HG03135 (cell line): Measurements from ENCODE around the gene PPP6R2.

ENCODE experiments used
- ATAC-seq: cut with Tn5 transposase; IDR thresholded peaks from one replicate; pipeline ENCODE4 v1.9.1; 2021; ENCODE audit warnings: mild to moderate bottlenecking, moderate library complexity; ENCODE audit not compliant: unreplicated experiment

Gene PPP6R2

DNA sequence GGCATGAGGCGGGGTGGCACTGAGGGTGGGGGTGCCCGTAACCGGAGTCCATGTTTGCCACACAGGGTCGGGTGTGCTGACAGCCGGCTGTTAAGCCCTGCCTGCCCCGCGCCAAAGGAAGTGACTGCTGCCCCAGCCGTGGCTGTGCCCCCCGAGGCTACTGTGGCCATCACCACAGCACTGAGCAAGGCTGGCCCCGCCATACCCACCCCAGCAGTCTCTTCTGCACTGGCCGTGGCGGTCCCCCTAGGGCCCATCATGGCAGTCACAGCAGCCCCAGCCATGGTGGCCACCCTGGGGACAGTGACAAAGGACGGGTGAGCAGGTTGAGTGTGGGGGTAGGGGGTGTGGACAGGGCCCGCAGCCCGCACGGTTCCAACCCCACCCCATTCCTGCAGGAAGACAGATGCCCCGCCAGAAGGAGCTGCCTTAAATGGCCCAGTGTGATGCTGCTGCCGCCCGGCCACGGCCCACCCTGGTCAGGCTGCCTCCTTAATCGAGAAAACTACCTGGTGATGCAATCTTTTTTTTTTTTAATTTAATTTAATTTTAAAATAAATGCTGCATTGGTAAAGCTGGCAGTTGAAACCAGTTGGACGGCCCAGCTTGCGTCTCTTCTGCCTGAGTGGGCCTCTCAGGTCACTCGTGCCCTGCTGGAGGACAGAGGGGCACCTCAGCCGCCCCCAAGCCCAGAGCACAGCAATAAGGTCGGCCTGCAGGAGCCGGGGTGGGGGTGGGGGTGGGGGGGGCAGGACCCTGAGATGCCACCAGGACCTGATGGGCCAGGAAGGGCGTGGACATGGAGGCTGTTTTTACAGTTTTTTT lies 100.9 kb downstream of the PPP6R2 start:
- ATAC-seq, result no peak

- no peak for ATAC-seq
These were observed 101.5 kb downstream of the PPP6R2 start for GRCh38 chr22:50444663-50445062.

DNA sequence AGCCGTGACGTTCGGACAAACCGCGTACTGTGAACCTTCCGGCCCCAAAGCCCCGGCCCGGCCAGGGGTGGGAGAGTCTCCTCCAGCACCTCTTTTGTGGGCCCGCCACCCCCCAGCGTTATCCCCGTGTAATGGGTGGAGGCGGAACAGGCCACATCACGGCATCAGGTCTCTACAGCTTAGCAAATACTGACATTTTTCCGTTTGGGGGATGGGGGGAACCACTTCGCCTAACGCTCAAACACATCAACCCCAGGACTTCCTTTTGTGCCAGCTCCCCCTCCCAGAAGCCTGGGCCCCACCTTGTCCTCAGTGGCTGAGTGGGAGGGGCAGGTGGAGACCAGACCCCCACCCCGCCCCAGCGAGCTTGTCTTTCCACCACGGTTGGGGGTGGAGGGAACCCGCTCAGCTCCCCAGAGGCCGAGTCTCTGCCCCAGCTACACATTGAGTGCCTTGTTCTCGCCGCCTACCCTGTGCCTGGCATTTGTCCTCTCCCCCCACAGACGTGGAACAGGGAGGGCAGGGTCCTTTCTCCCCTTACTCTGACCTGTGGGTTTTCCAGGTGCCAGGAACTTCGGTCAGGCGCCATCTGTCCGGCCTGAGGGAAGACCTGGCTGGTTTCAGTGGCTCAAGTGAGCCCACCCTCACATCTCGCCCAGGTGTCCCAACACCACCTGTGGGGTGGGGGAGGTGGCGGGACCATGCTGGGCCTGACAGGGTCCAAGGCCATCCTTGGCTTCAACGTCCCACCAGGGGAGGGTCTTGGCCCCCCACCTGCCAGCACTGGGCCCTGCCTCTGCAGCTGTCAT lies 102.1 kb downstream of the PPP6R2 start:
- no peak for ATAC-seq

DNA sequence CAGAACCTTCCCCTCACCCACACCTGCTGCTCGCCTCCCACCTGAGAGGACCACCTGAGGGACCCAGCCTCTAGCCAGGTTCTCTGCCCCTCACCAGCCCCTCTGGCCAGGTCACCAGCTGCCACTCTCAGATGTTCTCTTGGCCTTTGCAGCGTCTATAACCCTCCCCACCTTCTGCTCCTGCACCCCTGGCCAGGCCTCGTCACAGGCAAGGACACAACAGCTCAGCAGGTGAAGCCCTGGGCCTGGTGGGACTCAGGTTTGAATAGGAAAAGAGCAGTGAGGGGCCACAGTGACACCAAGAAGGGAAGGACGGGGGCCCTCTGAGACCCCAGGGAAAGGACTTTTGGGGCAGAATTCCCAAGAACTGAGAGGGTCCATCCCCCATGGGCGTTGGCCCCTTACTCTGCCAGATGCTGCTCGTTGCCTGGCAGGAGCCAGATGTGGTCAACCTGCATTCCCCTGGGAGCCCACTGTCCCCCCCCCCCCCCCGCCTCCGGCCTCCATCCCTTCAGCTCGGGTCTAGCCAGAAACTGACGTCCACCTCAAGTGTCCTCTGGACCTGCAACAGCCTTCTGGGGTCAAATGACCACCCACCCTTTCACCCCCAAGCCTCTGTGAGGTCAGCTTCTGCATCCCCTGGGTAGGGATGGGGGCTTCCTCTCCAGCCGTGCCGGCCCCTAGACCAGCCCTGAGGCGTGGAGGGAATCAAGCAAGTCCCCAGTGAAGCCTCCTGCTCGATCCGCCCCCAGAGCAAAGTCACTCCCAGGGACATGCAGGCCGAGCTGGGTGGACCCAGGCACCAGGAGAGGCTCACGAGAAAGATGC lies 103.0 kb downstream of the PPP6R2 start:
- ATAC-seq, result no peak

DNA sequence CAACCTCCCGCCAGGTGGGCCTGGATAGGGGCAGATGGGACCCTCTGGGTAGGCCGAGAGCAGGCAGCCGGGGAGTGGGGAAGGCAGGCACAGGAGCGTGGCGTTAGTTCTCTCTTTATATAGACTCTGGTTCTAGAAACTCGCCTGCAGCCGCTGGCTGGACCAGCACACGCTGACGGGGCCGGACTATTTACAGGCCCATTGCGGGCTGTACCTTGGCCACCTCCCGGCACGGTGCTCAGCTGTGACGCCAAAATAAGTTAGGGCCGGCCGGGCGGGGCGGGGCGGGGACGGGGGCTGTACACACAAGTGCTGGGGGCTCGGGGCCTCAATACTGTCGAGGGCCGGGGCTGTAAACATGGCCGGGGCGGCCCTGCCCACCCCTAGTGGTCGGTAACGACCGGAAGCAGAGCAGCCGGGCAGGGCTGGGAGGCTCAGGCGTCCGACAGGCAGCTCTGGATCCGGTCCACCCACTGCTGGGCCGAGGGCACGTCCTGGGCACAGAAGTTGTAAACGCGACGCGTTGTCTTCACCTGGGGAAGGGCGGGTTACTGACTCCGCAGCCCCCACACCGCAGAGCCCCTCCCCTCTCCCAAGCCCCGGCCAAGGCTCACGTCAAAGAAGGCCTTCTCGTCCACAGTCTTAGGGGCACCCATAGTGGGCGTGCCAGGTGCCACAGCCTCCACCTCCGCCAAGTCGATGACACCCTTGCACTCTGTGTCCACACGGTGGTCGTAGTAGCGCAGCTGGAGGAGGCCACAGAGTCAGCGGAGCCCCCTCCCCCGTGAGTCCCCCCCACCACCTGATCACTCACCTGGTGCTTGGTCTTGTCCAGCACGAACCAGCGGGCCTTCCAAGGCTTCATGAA lies 103.8 kb downstream of the PPP6R2 start:
- ATAC-seq, result no peak

GRCh38 chr22:50447576-50448551 lies 104.7 kb downstream of the PPP6R2 start:
- no peak for ATAC-seq

DNA sequence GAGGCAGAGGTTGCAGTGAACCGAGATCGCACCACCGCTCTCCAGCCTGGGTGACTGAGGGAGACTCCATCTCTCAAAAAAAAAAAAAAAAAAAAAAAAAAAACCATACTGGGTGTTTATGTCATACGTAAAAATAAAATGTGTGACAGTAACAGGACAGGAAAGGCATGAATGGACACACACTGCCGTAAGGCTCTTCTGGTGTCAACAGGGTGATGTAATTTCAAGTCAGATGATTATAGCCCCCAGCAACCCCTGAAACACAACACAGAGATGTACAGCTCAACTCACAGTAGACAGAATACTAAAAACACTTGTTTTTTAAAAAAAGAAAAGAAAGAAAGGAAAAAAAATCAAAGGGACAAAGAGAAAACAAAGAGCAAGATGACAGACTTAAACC lies 109.5 kb downstream of the PPP6R2 start:
- no peak for ATAC-seq

GRCh38 chr22:50454556-50455075 lies 111.5 kb downstream of the PPP6R2 start:
- no peak for ATAC-seq

DNA sequence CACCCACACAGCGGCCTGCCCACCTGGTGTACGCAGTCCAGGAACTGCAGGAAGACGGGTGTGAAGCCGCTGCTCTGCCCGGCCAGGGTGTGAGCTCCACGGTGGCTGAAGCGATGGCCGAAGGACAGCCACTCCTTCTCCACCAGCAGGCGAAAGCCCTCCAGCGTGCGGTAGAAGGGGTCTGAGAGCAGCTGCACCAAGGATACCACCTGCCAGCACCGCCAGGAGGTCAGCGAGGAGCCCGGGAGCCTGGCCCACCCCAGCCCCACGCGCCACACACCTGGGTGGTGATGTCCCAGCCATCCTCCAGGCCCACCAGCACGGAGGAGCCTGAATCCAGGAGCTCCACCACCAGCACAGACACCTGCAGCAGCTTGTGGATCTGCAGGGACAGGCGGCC lies 112.1 kb downstream of the PPP6R2 start:
- no peak for ATAC-seq

- no peak for ATAC-seq
These were observed 112.9 kb downstream of the PPP6R2 start for GRCh38 chr22:50456026-50456425.

GRCh38 chr22:50456466-50457234 lies 113.5 kb downstream of the PPP6R2 start:
- no peak for ATAC-seq

DNA sequence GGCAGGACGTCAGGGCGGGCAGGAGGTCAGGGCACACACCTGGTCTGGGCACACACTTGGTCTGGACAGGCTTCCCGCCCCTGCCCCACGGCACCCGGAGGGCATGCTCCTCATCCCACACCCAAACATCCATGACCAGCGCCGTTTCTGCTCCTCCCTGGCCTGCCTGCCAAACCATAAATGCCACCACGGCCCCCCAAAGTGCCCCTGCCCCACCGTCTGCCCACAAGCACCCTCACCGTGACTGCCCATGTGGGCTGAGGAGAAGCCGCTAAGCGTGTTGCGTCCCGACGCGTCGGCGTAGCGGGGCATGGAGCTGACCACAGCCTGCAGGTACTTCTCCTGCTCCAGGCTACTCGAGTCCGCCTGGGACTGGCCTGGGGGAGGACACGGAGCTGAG lies 115.9 kb downstream of the PPP6R2 start:
- no peak for ATAC-seq

DNA sequence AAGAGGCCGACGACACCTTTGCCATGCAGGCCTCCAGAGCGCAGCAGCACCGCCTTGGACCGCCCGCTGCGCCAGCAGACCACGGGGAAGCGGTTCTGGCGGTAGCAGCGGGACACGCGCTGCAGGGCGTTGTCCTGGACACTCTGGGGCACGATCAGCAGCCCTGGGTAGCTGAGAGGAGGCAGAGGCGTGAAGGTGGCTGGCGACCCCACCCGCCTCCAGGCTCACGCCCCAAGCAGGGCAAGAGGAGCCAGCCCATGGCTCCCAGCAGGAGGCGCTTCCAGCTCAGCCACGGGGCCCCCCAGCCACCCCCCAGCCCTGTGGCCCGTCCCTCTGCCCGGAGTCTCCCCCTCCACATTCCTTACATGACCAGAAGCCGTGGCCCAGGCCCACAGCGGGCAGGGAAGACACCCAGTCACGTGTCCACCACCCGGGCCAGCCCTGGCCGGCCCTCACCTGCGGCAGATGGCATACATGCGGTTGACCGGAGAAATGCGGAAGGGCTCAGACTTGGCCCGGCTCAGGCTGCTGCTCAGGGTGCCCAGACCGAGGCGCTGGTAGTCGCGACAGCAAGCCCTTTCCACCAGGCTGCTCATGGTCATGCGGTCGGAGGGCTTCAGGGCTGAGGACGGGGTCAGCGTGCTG lies 116.5 kb downstream of the PPP6R2 start:
- ATAC-seq, result no peak

GRCh38 chr22:50460938-50461337 lies 117.8 kb downstream of the PPP6R2 start:
- ATAC-seq, result no peak

DNA sequence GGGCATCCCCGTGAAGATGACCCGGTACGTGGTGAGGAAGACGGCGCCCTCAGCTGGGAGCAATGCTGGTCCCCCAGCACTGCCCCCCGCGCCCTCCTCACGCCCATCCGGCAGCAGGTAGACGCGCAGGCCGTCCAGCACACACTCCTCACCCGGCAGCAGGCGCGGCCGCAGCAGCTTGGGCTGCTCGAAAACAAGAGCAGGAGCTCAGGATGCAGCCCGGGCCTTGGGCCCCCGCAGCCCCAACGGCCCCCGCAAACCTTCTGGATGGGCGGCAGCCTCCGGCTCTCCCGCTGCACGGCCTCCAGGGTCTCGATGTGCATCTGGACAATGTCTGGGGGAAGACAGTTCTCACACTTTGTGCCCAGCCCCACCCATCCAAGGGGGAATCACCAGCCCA lies 118.4 kb downstream of the PPP6R2 start:
- no peak for ATAC-seq

- ATAC-seq, result no peak
These were observed 118.9 kb downstream of the PPP6R2 start for GRCh38 chr22:50461979-50462540.

DNA sequence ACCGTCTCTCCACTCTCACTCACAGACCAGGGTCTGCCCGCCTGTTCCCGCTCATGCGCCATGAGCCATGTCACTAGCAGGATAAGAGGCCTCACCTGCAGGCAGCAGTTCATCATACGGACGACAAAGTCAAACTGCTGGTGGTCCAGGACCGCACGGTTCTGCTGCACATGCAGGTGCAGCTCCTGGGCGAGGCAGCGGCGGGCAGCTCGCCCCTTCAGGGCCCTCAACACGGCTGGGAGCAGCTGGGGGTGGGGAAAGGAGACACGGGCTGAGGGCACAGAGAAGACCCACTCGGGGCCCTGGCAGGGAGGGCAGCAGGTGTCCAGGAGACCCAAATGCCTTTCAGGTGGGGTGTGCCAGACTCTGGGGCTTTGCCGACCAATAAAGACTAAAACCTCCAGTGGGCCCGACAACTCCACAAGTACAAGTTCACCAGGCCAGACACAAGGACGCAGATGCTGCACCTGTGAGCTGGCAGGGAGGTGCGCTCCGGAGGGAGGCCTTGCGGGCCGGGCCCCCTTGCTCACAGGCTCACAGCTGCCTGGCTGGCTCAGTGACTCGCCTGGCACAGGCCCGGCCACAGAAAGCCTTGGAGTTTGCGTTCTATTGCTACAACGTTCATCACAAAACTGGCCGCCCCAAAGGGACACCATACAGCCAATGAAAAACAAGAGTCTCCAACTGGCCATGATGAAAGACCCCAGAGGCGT lies 120.2 kb downstream of the PPP6R2 start:
- ATAC-seq, result no peak
